Measurements from ENCODE around the gene IFI44L.

DNA sequence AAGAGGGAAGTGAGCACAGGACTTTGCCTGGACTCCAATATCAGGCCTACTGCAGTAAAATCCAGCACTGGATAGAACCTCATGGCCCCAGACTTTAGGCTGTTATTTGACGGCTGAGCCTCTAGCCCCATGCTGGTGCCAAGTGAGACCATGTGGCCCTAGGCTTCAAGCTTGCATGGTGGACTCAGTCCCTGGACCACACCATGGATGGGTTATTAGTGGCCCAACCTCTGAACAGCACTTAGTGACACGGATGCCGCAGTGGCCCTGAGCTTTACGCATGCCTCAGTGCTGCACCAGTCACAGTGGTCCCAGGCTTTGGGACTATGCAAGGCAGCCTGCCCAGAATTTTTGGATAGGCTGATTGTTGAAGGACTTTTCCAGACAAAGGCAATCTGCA lies 13.0 kb downstream of the IFI44L start:
- TF ChIP-seq, protein P1, sequence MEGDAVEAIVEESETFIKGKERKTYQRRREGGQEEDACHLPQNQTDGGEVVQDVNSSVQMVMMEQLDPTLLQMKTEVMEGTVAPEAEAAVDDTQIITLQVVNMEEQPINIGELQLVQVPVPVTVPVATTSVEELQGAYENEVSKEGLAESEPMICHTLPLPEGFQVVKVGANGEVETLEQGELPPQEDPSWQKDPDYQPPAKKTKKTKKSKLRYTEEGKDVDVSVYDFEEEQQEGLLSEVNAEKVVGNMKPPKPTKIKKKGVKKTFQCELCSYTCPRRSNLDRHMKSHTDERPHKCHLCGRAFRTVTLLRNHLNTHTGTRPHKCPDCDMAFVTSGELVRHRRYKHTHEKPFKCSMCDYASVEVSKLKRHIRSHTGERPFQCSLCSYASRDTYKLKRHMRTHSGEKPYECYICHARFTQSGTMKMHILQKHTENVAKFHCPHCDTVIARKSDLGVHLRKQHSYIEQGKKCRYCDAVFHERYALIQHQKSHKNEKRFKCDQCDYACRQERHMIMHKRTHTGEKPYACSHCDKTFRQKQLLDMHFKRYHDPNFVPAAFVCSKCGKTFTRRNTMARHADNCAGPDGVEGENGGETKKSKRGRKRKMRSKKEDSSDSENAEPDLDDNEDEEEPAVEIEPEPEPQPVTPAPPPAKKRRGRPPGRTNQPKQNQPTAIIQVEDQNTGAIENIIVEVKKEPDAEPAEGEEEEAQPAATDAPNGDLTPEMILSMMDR (IDR thresholded peaks at IDR 0.05), result no peak
- no peak for TF ChIP-seq POLR2A (IDR thresholded peaks at IDR 0.05)
